ENCODE data around the gene SLC9A4.

SLC9A4 gene

GRCh38 chr2:102499558-102499957 lies 26.5 kb downstream of the SLC9A4 start:
- no peak for DNase-seq (ENCODE audit: low spot score)

GRCh38 chr2:102502576-102502975 lies 29.6 kb downstream of the SLC9A4 start:
- DNase-seq (ENCODE audit: low spot score): no peak

- no peak for DNase-seq (ENCODE audit: low spot score)
Measured at GRCh38 chr2:102504833-102505232, 31.8 kb downstream of the SLC9A4 start.

- no peak for DNase-seq (ENCODE audit: low spot score)
Measured at GRCh38 chr2:102505290-102505689, 32.3 kb downstream of the SLC9A4 start.

GRCh38 chr2:102506743-102507142 lies 33.7 kb downstream of the SLC9A4 start:
- DNase-seq (ENCODE audit: low spot score): no peak

- no peak for DNase-seq (ENCODE audit: low spot score)
Measured at GRCh38 chr2:102508863-102509262, 35.8 kb downstream of the SLC9A4 start.

GRCh38 chr2:102509749-102510148 lies 36.7 kb downstream of the SLC9A4 start:
- DNase-seq (ENCODE audit: low spot score): no peak

GRCh38 chr2:102510791-102511575 lies 38.0 kb downstream of the SLC9A4 start:
- no peak for DNase-seq (ENCODE audit: low spot score)

GRCh38 chr2:102512161-102512560 lies 39.1 kb downstream of the SLC9A4 start:
- DNase-seq (ENCODE audit: low spot score): no peak

GRCh38 chr2:102513355-102513939 lies 40.4 kb downstream of the SLC9A4 start:
- no peak for DNase-seq (ENCODE audit: low spot score)

- DNase-seq (ENCODE audit: low spot score): no peak
Measured at GRCh38 chr2:102514061-102514785, 41.2 kb downstream of the SLC9A4 start.

- no peak for DNase-seq (ENCODE audit: low spot score)
Measured at GRCh38 chr2:102515851-102516250, 42.8 kb downstream of the SLC9A4 start.

GRCh38 chr2:102518170-102518569 lies 45.1 kb downstream of the SLC9A4 start:
- DNase-seq (ENCODE audit: low spot score): no peak

- peak; percentile 4 for DNase-seq (ENCODE audit: low spot score)
Measured at GRCh38 chr2:102520009-102520408, 47.0 kb downstream of the SLC9A4 start.

- DNase-seq (ENCODE audit: low spot score): no peak
Measured at GRCh38 chr2:102520801-102521200, 47.8 kb downstream of the SLC9A4 start.

GRCh38 chr2:102522162-102522561 lies 49.1 kb downstream of the SLC9A4 start:
- DNase-seq (ENCODE audit: low spot score): no peak

GRCh38 chr2:102522890-102523289 lies 49.9 kb downstream of the SLC9A4 start:
- DNase-seq (ENCODE audit: low spot score): peak; percentile 4

- no peak for DNase-seq (ENCODE audit: low spot score)
Measured at GRCh38 chr2:102523651-102524050, 50.6 kb downstream of the SLC9A4 start.

GRCh38 chr2:102527086-102527485 lies 54.1 kb downstream of the SLC9A4 start:
- no peak for DNase-seq (ENCODE audit: low spot score)

- DNase-seq (ENCODE audit: low spot score): no peak
Measured at GRCh38 chr2:102538491-102538890, 65.5 kb downstream of the SLC9A4 start.

GRCh38 chr2:102540882-102541281 lies 67.9 kb downstream of the SLC9A4 start:
- DNase-seq (ENCODE audit: low spot score): no peak

GRCh38 chr2:102544182-102544581 lies 71.2 kb downstream of the SLC9A4 start:
- DNase-seq (ENCODE audit: low spot score): no peak

- no peak for DNase-seq (ENCODE audit: low spot score)
Measured at GRCh38 chr2:102547462-102547861, 74.4 kb downstream of the SLC9A4 start.

Measured in CD4-positive, alpha-beta T cell treated with Interleukin-15 for 4 hours (primary cell).